GM12865 (cell line): Measurements from ENCODE around the gene UNC45B.
A peak's percentile ranks its signal among the peaks of the same experiment; 100 is the strongest.
"Not testable (repeated sequence)": the region's sequence is repeated elsewhere in the genome, so short reads cannot be mapped to it uniquely, and the experiment has no call there.

Source experiments
- DNase-seq: peaks from one replicate; pipeline ENCODE4 v3.0.0; 2010; ENCODE audit warnings: low read depth
- H3K4me3 ChIP-seq: 2 replicates; pipeline ENCODE4 v1.5.1; 2011; ENCODE audit warnings: mild to moderate bottlenecking, low read depth, low read length, control low read depth
- CTCF ChIP-seq: IDR thresholded peaks from 2 replicates; pipeline ENCODE4 v1.5.1; 2011; ENCODE audit warnings: low read length, control low read depth, low read depth, inconsistent platforms; ENCODE audit not compliant: insufficient read depth; ENCODE audit errors: missing control alignments

UNC45B gene

GRCh38 chr17:35141681-35142466 lies 5.7 kb upstream of the UNC45B start, which contains the start of gene NLE1:
NLE1 (minus strand) TSS chr17:35142303; CDS start chr17:35142275, 28 bp downstream.
- TF ChIP-seq CTCF: peak; percentile 97
- DNase-seq: peak; percentile 92

GRCh38 chr17:35142467-35142796 lies 5.2 kb upstream of the UNC45B start:
- DNase-seq: no peak
- TF ChIP-seq CTCF: no peak
- peak overlapping the region; percentile 96; the same call in 1 of the 2 replicates for H3K4me3 ChIP-seq

More at GRCh38 chr17:35141681-35142466, 5.7 kb upstream of the UNC45B start, which contains the start of gene NLE1:
- H3K4me3 ChIP-seq: peak within 1 kb of the TSS; percentile 96

GRCh38 chr17:35144840-35145239 lies 2.8 kb upstream of the UNC45B start:
- no peak overlapping the region for H3K4me3 ChIP-seq
- no peak for DNase-seq
- TF ChIP-seq CTCF: no peak

- no peak for DNase-seq
- no peak for TF ChIP-seq CTCF
Measured at GRCh38 chr17:35146214-35146833, 1.3 kb upstream of the UNC45B start.

GRCh38 chr17:35148144-35148543 lies 527 bp downstream of the UNC45B start:
- no peak overlapping the region for H3K4me3 ChIP-seq
- TF ChIP-seq CTCF: no peak
- no peak for DNase-seq

More at GRCh38 chr17:35146214-35146833, 1.3 kb upstream of the UNC45B start:
- no peak overlapping the region for H3K4me3 ChIP-seq

GRCh38 chr17:35149941-35150340 lies 2.3 kb downstream of the UNC45B start:
- TF ChIP-seq CTCF: no peak
- no peak for DNase-seq
- no peak overlapping the region for H3K4me3 ChIP-seq

GRCh38 chr17:35151080-35151479 lies 3.5 kb downstream of the UNC45B start:
- not testable (repeated sequence) for H3K4me3 ChIP-seq, DNase-seq
